AG04450 (cell line): ENCODE data around the gene MNAT1. TPM values are rescaled to one million over a fixed set of nuclear protein-coding genes. Genes with fewer than 3 reads are reported as not detected.

Experiments used
- CTCF ChIA-PET: fragments of 300-600, 350-600 bp; formaldehyde crosslinking; extraction: SDS; loops from one replicate; lab custom pipeline; 2022; ENCODE audit warnings: antibody characterized with exemption, inconsistent platforms; lab: Charles Lee
- POLR2A ChIA-PET: fragments of 350-600 bp; formaldehyde crosslinking; extraction: SDS; loops from one replicate; lab custom pipeline; 2021; ENCODE audit warnings: antibody characterized with exemption, inconsistent platforms; lab: Yijun Ruan, JAX
- DNase-seq: peaks from one replicate; pipeline ENCODE4 v3.0.0-alpha.2; 2011; ENCODE audit warnings: low read depth, low spot score
- H3K27ac ChIP-seq: one replicate; pipeline ENCODE4 v1.5.1; 2012; ENCODE audit warnings: low read depth, low read length, control low read depth
- H3K27me3 ChIP-seq: one replicate; pipeline ENCODE4 v1.6.0; 2012; ENCODE audit warnings: low read length; ENCODE audit not compliant: control insufficient read depth, insufficient read depth
- H3K4me3 ChIP-seq: 2 replicates; pipeline ENCODE4 v1.5.1; 2011; ENCODE audit warnings: mild to moderate bottlenecking, low read depth, low read length, control low read depth
- H3K9me3 ChIP-seq: 2 replicates; pipeline ENCODE4 v1.5.1; 2012; ENCODE audit warnings: low read length; ENCODE audit not compliant: control insufficient read depth, insufficient read depth
- CTCF ChIP-seq: IDR thresholded peaks from 2 replicates; pipeline ENCODE4 v1.5.1; 2011; ENCODE audit warnings: low read depth, low read length, control low read depth, inconsistent platforms
- polyA minus RNA-seq: library from RNA; depleted of rRNA, polyadenylated mRNA; stranded (reverse); fragments of >200 nt; gene quantifications from 2 replicates; pipeline ENCODE4 v1.2.3, GENCODE V29; 2011; rRNA and poly(A)+ RNA removed
- polyA plus RNA-seq: library from polyadenylated mRNA; depleted of rRNA; stranded (reverse); fragments of >200 nt; gene quantifications from 2 replicates; pipeline ENCODE4 v1.2.3, GENCODE V29; 2011; rRNA removed

Gene MNAT1
- polyA plus RNA-seq: 58.8 and 69.3 TPM in 2 replicates
- 30.8 and 45.5 TPM in 2 replicates for polyA minus RNA-seq

GRCh38 chr14:60734465-60735242 is at the start of gene MNAT1:
MNAT1 (plus strand) TSS chr14:60734761; CDS start chr14:60734863, 102 bp downstream.
- H3K27ac ChIP-seq: peak within 1 kb of the TSS; percentile 34
- peak within 1 kb of the TSS; percentile 91 for H3K4me3 ChIP-seq
- POLR2A ChIA-PET: interaction anchor here (0.5 to 1.0 kb wide), 3 partner anchors 12 to 82 kb away, joined by 3 to 5 read pairs (median 3); no protein-coding TSS in a partner anchor
- H3K9me3 ChIP-seq: no peaks in the 10 kb centered on the region
- TF ChIP-seq CTCF: peak; percentile 23; the same call in 1 of the 2 replicates
- no peaks in the 10 kb centered on the region for H3K27me3 ChIP-seq
- CTCF ChIA-PET: interaction anchor here (1.3 kb wide), 1 partner anchor 10 kb away, joined by 3 read pairs; the partner anchor contains the start of gene SIX4
- peak; percentile 68 for DNase-seq

GRCh38 chr14:60686865-60687264 is 47.7 kb upstream of the MNAT1 start:
- H3K9me3 ChIP-seq: 0 out of 2 replicates have a peak, but pooled peaks cover 4% of the 10 kb centered on the region
- no peaks in the 10 kb centered on the region for H3K27me3 ChIP-seq
- POLR2A ChIA-PET: no interaction called here
- H3K27ac ChIP-seq: no peak overlapping the region
- CTCF ChIA-PET: no interaction called here
- no peak for TF ChIP-seq CTCF
- DNase-seq: no peak
- no peak overlapping the region for H3K4me3 ChIP-seq

GRCh38 chr14:60691383-60692113 is 43.0 kb upstream of the MNAT1 start:
- no peak for TF ChIP-seq CTCF
- POLR2A ChIA-PET: no interaction called here

GRCh38 chr14:60695327-60695726 is 39.2 kb upstream of the MNAT1 start:
- ChIA-PET CTCF (no interaction called here), POLR2A (no interaction called here)
- H3K4me3 ChIP-seq: no peak overlapping the region
- no peak overlapping the region for H3K27ac ChIP-seq
- no peak for TF ChIP-seq CTCF
- peaks cover 4% of the 10 kb centered on the region for H3K9me3 ChIP-seq
- DNase-seq: no peak
- H3K27me3 ChIP-seq: no peaks in the 10 kb centered on the region

More at GRCh38 chr14:60691383-60692113, 43.0 kb upstream of the MNAT1 start:
- CTCF ChIA-PET: interaction anchor here (0.6 kb wide), 1 partner anchor 11 kb away, joined by 4 read pairs; no protein-coding TSS in a partner anchor
- DNase-seq: no peak
- Histone ChIP-seq H3K9me3 (no peaks in the 10 kb centered on the region), H3K4me3 (no peak overlapping the region), H3K27ac (no peak overlapping the region), H3K27me3 (no peaks in the 10 kb centered on the region)

- TF ChIP-seq CTCF: no peak
- Histone ChIP-seq H3K4me3 (no peak overlapping the region), H3K27me3 (no peaks in the 10 kb centered on the region), H3K27ac (no peak overlapping the region), H3K9me3 (peaks cover 9% of the 10 kb centered on the region)
- CTCF ChIA-PET: no interaction called here
- no peak for DNase-seq
- POLR2A ChIA-PET: no interaction called here
Observed at GRCh38 chr14:60700598-60700997, 34.0 kb upstream of the MNAT1 start.
